GM19438 (cell line): Measurements from ENCODE around the gene BATF.

Source experiments
- ATAC-seq: cut with Tn5 transposase; IDR thresholded peaks from one replicate; pipeline ENCODE4 v1.9.1; 2021; ENCODE audit warnings: low read depth; ENCODE audit not compliant: unreplicated experiment

Gene BATF

GRCh38 chr14:75559451-75560222, 37.4 kb downstream of the BATF start:
- no peak for ATAC-seq

- ATAC-seq = no peak
Measured at GRCh38 chr14:75561013-75561432, 38.8 kb downstream of the BATF start.

GRCh38 chr14:75562089-75562488, 39.8 kb downstream of the BATF start:
- no peak for ATAC-seq

- no peak for ATAC-seq
Measured at GRCh38 chr14:75562489-75562888, 40.2 kb downstream of the BATF start.

GRCh38 chr14:75563931-75564330, 41.7 kb downstream of the BATF start:
- no peak for ATAC-seq

GRCh38 chr14:75565056-75565455, 42.8 kb downstream of the BATF start:
- ATAC-seq = no peak

- ATAC-seq = no peak
Measured at GRCh38 chr14:75566321-75566720, 44.1 kb downstream of the BATF start.

GRCh38 chr14:75566752-75567151, 44.5 kb downstream of the BATF start:
- ATAC-seq = no peak

GRCh38 chr14:75568140-75568539, 45.9 kb downstream of the BATF start:
- ATAC-seq = no peak

GRCh38 chr14:75568791-75569190, 46.5 kb downstream of the BATF start:
- ATAC-seq = no peak

- no peak for ATAC-seq
Measured at GRCh38 chr14:75570797-75571196, 48.5 kb downstream of the BATF start.

- ATAC-seq = no peak
Measured at GRCh38 chr14:75572104-75572503, 49.8 kb downstream of the BATF start.

- no peak for ATAC-seq
Measured at GRCh38 chr14:75577090-75577489, 54.8 kb downstream of the BATF start.

- ATAC-seq = peak; percentile 89
Measured at GRCh38 chr14:75577729-75578101, 55.4 kb downstream of the BATF start.

GRCh38 chr14:75578102-75578785, 56.0 kb downstream of the BATF start, which contains the start of gene FLVCR2:
Gene FLVCR2, plus strand, starts transcription at chr14:75578620. Its CDS starts 353 bp downstream, at chr14:75578973.
- peak; percentile 32 for ATAC-seq

- no peak for ATAC-seq
Measured at GRCh38 chr14:75578786-75579337, 56.6 kb downstream of the BATF start.

- no peak for ATAC-seq
Measured at GRCh38 chr14:75579338-75579864, 57.1 kb downstream of the BATF start.

GRCh38 chr14:75579882-75580281, 57.6 kb downstream of the BATF start:
- ATAC-seq = no peak

- ATAC-seq = no peak
Measured at GRCh38 chr14:75587388-75587787, 65.1 kb downstream of the BATF start.

- ATAC-seq = no peak
Measured at GRCh38 chr14:75589931-75590330, 67.7 kb downstream of the BATF start.

GRCh38 chr14:75591331-75591946, 69.2 kb downstream of the BATF start:
- ATAC-seq = no peak
